ENCODE data around the gene POLG.

DNA sequence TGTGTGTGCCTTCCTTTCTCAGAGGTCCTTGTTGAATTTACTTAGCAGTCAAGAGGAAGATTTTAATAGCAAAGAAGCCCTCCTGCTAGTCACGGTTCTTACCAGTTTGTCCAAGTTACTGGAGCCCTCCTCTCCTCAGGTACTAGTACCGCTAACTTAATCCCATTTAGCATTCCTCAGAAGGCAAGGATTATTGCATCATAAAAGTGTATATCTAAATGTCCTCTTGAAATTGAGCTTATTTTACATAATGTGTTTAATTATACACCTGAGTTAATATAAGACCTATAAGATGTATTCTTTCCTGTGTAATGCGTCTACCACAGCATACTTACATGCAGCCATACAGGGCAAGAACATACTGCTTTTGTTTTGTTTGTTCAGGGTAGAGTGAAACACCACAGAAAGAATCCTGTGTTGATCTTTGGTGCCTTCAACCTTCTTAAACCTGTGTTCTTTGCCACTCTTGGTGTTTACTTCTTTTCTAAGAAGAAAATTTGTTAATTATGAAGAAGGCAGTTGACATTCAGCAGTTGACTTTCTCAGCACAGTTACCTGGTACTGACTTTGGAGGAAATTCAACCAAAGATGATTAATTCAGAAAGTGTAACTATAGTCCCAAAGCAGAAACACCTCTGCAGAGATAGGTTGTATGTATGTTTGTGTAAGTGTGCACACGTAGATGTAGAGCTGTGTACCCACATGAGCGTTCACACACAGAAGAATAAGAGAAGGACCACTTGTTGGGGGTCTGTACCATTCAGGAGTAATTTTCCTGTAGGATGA, 33.1 kb downstream of the POLG start:
- no peak for TF ChIP-seq POLR2A (IDR thresholded peaks at IDR 0.05)
- no peak for TF ChIP-seq EP300 (IDR thresholded peaks at IDR 0.05)
- TF ChIP-seq, protein P1, sequence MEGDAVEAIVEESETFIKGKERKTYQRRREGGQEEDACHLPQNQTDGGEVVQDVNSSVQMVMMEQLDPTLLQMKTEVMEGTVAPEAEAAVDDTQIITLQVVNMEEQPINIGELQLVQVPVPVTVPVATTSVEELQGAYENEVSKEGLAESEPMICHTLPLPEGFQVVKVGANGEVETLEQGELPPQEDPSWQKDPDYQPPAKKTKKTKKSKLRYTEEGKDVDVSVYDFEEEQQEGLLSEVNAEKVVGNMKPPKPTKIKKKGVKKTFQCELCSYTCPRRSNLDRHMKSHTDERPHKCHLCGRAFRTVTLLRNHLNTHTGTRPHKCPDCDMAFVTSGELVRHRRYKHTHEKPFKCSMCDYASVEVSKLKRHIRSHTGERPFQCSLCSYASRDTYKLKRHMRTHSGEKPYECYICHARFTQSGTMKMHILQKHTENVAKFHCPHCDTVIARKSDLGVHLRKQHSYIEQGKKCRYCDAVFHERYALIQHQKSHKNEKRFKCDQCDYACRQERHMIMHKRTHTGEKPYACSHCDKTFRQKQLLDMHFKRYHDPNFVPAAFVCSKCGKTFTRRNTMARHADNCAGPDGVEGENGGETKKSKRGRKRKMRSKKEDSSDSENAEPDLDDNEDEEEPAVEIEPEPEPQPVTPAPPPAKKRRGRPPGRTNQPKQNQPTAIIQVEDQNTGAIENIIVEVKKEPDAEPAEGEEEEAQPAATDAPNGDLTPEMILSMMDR (IDR thresholded peaks at IDR 0.05): no peak
